ENCODE measurements around the gene SNX9. TPM values are rescaled to one million over a fixed set of nuclear protein-coding genes. Genes with fewer than 3 reads are reported as not detected.
A peak's percentile ranks its signal among the peaks of the same experiment; 100 is the strongest.

SNX9 gene
- 33.1 and 37.4 TPM in 2 replicates for total RNA-seq (2022)
- percentile 93 among the genes with signal in this experiment for Bru-seq, nascent RNA
- BruChase-seq, experiment 1, labeled RNA remaining after a 6-hour chase: percentile 82 among the genes with signal in this experiment
- BruChase-seq, experiment 2, labeled RNA remaining after a 2-hour chase: percentile 80 among the genes with signal in this experiment
- long read RNA-seq, full-length matches to known transcripts: 158 of 178 reads
- long read RNA-seq, partial matches to known transcripts: 9 of 178 reads
- long read RNA-seq, other reads (novel, unspliced or antisense): 11 of 178 reads

DNA sequence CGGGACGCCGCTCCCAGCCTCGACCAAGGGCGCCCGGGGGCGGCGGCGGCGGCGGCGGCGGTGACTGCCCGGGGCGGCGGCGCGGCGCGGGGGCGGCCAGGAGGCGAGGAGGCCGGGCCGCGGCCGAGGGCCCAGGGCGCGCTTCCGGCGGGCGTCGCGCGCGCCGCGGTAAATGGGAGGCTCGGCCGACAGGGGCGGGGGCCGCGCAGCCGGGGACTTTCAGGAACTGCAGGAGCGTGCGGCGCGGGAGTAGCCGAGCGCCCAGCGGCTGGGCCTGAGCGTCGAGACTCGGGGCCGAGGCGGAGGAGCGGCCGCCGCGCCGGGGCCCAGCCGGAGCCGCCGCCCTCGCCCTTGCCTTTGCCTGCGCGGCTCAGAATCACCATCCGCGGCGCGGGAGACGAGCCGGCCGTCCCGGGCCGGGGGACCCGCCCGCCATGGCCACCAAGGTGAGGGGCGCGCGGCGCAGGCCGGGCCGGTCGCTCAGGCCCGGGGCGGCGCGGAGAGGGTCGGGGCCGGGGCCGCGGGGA lies at the start of gene SNX9:
Gene SNX9 (plus strand): TSS at position 246 of the 527 bp plus-strand sequence. CDS start 189 bp downstream, at position 435.
- Mint-ChIP-seq H3K27me3 (ENCODE audit: insufficient read depth, unreplicated experiment) (no peaks in the 10 kb centered on the region), H3K36me3 (ENCODE audit: insufficient read depth, unreplicated experiment) (peaks cover 10% of the 10 kb centered on the region), H3K27ac (ENCODE audit: low read depth, unreplicated experiment) (peak within 1 kb of the TSS; percentile 99), H3K4me3 (ENCODE audit: unreplicated experiment) (peak within 1 kb of the TSS; percentile 91), H3K4me1 (ENCODE audit: insufficient read depth, unreplicated experiment) (peaks cover 6% of the 10 kb centered on the region), H3K9me3 (ENCODE audit: unreplicated experiment) (no peaks in the 10 kb centered on the region)
- CTCF ChIA-PET: no interaction called here
- BruUV-seq (replicated peaks): no TSS peak
- peak; percentile 70 for DNase-seq (ENCODE audit: unreplicated experiment)
- intact Hi-C loops (cut with micrococcal nuclease): no loop called here
- POLR2A ChIA-PET: interaction anchor here (0.9 to 1.5 kb wide), 3 partner anchors 15 to 50 kb away, joined by 3 read pairs; no protein-coding TSS in a partner anchor
- no peak for TF ChIP-seq CTCF (IDR thresholded peaks at IDR 0.05; ENCODE audit: unreplicated experiment)

DNA sequence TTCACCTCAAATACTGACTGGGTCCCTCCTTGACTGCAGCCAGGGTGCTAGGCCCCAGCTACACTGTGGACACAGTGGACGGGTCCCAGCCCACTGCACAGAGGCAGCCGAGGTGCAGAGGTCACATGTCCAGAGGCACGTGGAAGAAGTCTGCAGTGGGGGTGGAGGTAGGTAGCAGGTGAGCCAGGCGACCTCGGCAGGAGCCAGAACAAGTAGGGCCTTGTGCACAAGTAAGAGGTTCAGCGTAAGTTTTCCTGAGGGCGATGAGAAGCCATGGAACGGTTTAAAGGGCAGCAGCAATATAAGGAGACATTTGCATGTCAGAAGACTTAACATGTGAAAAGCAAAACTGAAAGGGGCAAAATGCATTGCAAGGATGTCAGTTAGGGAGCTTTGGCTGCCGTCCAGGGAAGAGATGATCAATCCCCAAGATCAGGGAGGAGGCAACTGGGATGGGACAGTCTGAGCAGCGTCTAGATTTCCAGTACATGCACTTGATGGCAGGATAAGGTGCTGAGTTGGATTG lies 49.7 kb upstream of the SNX9 start:
- no peak overlapping the region for H3K27ac Mint-ChIP-seq (ENCODE audit: low read depth, unreplicated experiment)
- TF ChIP-seq CTCF (IDR thresholded peaks at IDR 0.05; ENCODE audit: unreplicated experiment): no peak
- H3K9me3 Mint-ChIP-seq (ENCODE audit: unreplicated experiment): no peaks in the 10 kb centered on the region
- peaks cover 15% of the 10 kb centered on the region for H3K4me1 Mint-ChIP-seq (ENCODE audit: insufficient read depth, unreplicated experiment)
- ChIA-PET CTCF (interaction anchor here (0.6 kb wide), 1 partner anchor 101 kb away, joined by 3 read pairs; no protein-coding TSS in a partner anchor), POLR2A (no interaction called here)
- H3K36me3 Mint-ChIP-seq (ENCODE audit: insufficient read depth, unreplicated experiment): peaks cover 7% of the 10 kb centered on the region
- intact Hi-C loops (cut with micrococcal nuclease): no loop called here
- no peaks in the 10 kb centered on the region for H3K27me3 Mint-ChIP-seq (ENCODE audit: insufficient read depth, unreplicated experiment)
- DNase-seq (ENCODE audit: unreplicated experiment): no peak
- BruUV-seq (replicated peaks): no TSS peak
- H3K4me3 Mint-ChIP-seq (ENCODE audit: unreplicated experiment): no peak overlapping the region

GRCh38 chr6:157774153-157775135 lies 48.6 kb upstream of the SNX9 start:
- H3K9me3 Mint-ChIP-seq (ENCODE audit: unreplicated experiment): no peaks in the 10 kb centered on the region

More at GRCh38 chr6:157774153-157775135, 48.6 kb upstream of the SNX9 start:
- no peak for DNase-seq (ENCODE audit: unreplicated experiment)
- TF ChIP-seq CTCF (IDR thresholded peaks at IDR 0.05; ENCODE audit: unreplicated experiment): no peak
- H3K27me3 Mint-ChIP-seq (ENCODE audit: insufficient read depth, unreplicated experiment): no peaks in the 10 kb centered on the region
- CTCF ChIA-PET: no interaction called here
- BruUV-seq (replicated peaks): no TSS peak
- H3K36me3 Mint-ChIP-seq (ENCODE audit: insufficient read depth, unreplicated experiment): peaks cover 4% of the 10 kb centered on the region
- H3K4me1 Mint-ChIP-seq (ENCODE audit: insufficient read depth, unreplicated experiment): peaks cover 11% of the 10 kb centered on the region
- H3K4me3 Mint-ChIP-seq (ENCODE audit: unreplicated experiment): no peak overlapping the region
- peak overlapping the region; percentile 78 for H3K27ac Mint-ChIP-seq (ENCODE audit: low read depth, unreplicated experiment)
- POLR2A ChIA-PET: no interaction called here
- intact Hi-C loops (cut with micrococcal nuclease): no loop called here

All from MCF 10A (cell line).